Measurements from ENCODE around the gene PSMB2.
"Not testable (repeated sequence)": the region's sequence is repeated elsewhere in the genome, so short reads cannot be mapped to it uniquely, and the experiment has no call there.

The PSMB2 gene

DNA sequence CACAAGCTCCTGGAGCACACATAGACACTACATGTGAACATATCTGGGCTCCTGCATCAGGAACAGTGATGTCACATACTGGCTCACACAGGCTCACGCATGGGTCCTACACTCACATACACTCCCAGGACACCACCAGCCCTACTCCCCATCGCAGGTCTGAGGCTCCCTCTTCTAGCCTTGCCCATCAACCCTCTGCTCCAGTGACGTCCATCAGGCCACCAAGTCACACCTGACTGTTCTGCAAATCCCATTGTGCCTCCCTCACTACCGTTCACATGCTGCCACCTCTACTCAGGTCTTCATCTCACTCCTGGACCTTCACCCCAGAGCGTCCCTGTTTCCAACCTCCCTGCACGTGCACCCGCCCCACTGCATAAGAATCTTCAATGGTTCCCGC, 50.1 kb downstream of the PSMB2 start:
- no peak for DNase-seq

DNA sequence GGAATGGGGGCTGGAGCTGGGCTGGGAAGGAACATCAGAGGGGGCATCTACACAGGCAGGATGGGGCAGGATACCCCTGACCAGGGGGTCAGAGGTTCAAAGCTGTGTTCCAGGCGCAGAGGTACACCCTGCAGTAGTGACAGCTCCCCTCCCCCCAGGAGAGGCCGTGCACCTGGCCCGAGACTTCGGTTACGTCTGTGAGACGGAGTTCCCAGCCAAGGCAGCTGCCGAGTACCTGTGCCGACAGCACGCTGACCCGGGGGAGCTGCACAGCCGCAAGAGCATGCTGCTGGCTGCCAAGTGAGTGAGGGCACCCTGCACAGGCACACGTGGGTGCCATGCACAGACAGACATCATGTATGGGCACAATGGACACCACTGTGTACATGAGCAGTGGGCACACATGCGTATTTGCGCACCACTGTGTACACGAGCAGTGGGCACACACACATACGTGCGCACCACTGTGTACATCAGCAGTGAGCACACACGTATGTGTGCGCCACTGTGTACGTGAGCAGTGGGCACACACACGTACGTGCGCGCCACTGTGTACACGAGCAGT, 50.8 kb downstream of the PSMB2 start:
- DNase-seq: no peak

DNA sequence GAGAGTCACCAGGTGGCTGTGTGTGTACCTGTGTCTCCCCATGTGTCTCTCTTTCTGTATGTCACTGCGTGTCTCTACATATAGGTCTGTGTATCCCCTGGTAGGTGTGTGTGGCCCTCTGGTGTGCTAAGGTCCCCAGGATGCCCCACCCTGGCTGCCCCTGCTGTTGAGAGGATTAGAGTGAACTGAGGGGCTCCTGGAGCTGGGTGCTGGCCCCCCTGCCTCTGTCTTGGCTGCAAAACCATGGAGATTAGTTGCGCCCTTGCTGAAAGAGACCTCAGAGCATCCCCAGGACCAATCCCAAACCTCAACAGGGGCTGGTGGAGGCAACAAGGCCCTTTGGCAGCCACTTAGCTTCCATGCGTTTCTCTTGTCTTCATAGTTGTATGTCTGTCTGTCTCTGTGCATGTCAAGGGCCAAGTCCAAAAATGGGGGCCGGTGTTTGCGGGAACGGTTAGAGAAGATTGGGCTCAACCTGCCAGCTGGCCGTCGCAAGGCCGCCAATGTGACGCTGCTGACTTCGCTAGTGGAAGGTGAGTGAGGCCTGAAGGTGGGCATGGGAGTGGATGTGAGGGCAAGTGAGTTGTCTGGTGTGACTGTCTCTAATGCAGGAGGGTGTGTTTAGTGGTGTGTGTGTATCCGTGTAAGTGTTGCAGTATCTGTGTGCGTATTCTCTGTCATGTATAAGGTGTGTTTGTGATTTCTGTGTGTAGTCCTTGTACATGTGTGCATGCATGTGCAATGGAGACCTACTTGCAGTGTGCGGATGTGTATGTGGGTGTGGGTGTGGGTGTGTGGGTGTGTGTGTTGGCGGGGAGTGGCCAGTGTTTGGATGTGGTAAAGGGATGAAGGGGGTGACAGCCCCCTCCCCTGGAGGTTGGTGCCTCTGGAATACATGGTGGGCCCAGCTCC, 51.6 kb downstream of the PSMB2 start:
- DNase-seq: no peak

DNA sequence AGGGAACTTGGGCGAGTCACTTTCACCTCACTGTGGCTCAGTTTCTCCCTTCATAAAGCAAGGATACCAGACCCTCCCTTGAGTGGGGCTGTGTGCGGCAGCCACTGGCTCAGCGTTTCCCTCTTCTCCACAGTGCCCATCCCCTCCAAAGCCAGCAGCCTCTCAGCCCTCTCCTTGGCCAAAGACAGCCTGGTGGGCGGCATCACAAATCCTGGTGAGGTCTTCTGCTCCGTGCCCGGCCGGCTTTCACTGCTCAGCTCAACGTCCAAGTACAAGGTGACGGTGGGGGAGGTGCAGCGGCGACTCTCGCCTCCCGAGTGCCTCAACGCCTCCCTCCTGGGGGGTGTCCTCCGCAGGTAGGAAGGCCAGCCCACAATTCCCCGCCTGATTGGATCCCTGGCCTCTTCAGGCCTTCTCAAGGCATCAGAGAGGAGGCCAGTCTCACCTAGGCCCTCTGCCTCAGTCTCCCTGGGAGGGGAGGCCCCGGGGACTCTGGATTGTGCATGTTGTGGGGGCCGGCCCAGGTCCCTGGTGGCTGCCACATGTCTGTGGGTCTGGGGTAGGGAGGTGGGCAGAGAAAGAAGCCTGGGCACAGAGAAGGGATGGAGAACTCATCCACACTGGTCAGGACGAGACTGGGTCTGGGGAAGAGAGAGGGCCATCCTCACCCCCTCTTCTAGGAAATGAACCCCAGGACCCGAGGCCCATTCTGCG, 53.0 kb downstream of the PSMB2 start:
- no peak for DNase-seq

DNA sequence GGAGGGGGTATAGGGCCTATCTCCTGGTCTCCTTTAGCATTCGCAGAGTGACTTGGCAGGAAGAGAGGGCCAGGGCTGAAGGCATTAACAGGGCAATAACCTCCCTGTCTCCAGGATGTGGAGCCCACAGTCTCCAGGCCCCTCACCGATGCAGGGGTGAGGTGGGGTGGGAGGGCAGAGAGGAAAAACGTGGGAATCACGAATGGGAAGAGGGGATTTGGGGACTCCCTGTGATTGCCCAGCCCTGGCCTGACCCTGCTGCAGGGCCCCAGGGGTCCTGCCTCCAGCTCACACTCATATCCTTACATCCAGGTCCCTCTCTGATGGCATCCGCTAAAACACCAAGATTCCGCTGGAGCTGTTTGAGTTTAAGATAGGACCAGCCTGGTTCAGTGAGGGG, 53.6 kb downstream of the PSMB2 start:
- no peak for DNase-seq

DNA sequence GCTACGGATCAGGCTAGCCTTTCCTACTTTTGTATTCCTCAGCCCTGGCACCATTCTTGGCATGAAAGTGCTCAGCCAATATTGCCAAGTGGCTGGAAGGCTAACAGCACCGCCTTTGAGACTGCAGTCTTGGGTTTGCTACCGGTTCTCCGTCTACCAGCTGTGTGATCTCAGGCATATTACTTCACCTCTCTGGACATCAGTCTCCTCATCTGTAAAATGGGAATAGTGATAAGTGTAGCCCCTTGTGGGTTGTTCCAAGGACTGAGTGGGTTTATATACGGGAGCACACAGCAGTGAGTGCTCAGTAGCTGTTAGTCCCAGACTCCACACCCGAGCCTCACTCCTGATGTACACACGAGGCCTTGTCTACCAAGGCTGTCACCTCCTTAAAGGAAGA, 54.5 kb downstream of the PSMB2 start:
- no peak for DNase-seq

DNA sequence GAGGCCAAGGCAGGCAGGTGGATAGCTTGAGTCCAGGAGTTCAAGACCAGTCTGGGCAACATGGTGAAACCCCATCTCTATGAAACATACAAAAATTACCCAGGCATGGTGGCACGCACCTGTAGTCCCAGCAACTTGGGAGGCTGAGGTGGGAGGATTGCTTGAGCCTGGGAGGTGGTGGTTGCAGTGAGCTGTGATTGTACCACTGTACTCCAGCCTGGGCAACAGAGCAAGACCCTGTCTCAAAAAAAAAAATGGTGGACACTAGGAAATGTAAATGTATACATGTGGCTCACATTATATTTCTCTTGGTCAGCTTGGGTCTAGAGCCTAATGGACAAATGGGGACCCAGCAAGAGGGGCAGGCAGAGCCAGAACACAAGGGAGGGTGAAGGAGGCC, 55.5 kb downstream of the PSMB2 start:
- DNase-seq: not testable (repeated sequence)

DNA sequence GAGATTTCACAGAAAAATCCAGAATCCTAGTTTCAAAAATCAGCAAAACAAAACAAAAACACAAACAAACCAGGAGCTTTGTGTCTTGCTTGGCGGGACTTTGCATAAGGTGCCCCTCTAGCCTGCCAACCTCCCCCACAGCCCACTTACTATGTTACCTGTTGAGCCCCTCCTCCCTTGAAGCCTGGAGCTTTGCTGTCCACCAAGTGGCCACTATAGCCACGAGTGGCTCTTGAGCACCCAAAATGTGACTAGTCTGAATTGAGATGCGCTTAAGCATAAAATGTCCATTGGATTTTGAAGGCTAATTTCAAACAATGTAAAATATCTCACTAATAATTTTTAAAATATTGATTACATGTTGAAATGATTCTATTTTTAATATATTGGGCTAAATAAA, 56.0 kb downstream of the PSMB2 start:
- DNase-seq: no peak

DNA sequence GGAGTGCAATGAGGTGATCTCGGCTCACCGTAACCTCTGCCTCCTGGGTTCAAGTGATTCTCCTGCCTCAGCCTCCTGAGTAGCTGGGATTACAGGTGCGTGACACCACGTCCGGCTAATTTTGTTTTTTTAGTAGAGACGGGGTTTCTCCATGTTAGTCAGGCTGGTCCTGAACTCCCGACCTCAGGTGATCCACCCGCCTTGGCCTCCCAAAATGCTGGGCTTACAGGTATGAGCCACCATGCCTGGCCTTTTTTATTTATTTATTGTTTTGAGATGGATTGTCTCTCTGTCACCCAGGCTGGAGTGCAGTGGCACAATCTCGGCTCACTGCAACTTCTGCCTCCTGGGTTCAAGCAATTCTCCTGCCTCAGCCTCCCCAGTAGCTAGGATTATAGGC, 59.7 kb downstream of the PSMB2 start:
- not testable (repeated sequence) for DNase-seq

DNA sequence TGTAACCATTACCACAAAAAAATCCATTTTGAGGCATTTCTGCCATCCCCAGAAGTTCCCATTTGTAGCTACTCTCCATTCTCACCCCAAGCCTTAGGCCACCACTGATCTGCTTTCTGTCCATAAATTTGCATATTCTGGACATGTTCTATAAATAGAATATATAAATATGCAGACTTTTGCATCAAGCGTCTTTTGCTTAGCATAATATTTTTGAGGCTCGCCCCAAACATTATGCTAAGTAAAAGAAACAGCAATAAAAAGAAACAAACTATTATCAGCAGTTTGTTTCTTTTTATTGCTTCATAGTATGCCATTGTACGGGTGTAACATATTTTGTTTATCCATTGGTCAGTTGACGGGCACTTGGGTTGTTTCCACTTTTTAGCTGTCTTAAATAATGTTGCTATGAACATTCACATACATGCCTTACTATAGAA, 60.4 kb downstream of the PSMB2 start:
- no peak for DNase-seq

DNA sequence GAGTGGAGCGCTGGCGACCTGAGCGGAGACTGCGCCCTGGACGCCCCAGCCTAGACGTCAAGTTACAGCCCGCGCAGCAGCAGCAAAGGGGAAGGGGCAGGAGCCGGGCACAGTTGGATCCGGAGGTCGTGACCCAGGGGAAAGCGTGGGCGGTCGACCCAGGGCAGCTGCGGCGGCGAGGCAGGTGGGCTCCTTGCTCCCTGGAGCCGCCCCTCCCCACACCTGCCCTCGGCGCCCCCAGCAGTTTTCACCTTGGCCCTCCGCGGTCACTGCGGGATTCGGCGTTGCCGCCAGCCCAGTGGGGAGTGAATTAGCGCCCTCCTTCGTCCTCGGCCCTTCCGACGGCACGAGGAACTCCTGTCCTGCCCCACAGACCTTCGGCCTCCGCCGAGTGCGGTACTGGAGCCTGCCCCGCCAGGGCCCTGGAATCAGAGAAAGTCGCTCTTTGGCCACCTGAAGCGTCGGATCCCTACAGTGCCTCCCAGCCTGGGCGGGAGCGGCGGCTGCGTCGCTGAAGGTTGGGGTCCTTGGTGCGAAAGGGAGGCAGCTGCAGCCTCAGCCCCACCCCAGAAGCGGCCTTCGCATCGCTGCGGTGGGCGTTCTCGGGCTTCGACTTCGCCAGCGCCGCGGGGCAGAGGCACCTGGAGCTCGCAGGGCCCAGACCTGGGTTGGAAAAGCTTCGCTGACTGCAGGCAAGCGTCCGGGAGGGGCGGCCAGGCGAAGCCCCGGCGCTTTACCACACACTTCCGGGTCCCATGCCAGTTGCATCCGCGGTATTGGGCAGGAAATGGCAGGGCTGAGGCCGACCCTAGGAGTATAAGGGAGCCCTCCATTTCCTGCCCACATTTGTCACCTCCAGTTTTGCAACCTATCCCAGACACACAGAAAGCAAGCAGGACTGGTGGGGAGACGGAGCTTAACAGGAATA, 64.0 kb downstream of the PSMB2 start:
- no peak for DNase-seq

DNA sequence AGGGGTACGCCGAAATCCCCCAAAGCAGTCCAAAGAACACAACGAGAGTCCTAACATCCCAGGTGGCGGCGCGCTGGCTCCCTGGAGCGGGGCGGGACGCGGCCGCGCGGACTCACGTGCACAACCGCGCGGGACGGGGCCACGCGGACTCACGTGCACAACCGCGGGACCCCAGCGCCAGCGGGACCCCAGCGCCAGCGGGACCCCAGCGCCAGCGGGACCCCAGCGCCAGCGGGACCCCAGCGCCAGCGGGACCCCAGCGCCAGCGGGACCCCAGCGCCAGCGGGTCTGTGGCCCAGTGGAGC, 64.6 kb downstream of the PSMB2 start:
- not testable (repeated sequence) for DNase-seq

DNA sequence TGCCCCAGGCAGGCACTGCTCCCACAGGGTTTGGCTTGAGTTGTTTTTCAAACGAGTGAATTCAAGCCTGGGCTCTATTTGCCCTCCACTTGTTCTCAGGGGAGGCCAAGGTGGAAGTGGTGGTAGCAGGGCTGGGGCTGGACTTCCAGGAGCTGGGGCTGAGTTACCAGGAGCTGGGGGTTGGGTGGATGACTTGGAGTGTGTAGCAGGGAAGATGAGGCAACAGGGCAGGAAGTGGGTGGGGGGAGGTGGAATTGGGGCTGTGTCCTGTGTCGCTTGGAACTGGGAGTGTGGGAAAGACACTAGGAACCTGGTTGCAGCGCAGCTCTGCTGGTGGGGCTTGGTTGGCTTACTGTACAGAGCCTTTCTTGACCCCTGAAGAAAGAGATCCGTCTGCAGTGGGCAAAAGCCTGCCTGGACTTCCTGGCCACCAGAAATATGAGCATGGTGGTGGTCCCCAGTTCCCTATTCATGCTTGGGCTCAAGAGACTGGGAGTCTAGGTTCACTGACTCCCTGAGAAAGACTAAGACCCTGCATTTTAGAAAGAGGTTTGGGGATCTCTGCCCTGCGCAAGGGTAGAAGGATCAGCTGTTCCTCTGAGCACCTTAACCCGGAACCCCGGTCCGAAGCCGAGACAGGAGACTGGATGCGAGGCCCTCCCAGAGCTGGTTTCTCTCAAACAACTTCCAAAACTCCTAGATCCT, 65.1 kb downstream of the PSMB2 start:
- DNase-seq: no peak

DNA sequence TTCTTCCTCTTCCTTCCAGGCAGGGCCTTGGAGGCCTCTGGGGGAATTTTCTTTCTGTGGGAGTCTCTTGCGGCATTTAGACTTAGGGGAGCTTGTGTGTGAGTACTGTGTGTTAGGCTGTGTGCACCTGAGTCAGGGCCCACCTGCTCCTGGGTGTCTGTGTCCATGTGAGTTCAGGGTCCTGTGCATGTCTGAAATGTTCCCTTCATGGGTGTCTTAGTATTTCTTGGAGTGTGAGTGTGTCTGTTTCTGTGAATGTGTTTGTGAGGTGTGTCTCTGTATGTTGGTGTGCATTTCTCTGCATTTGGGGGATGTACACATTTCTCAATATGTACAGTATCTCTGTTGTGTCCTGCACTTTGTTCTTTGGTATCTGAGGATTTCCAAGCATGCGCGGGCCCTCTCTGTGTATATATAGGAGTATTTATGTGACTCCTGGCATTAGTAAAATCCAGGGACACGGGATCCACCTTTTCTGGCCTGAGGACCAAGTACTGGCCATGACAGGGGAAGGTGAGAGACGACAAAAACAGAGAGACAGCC, 65.8 kb downstream of the PSMB2 start:
- no peak for DNase-seq

DNA sequence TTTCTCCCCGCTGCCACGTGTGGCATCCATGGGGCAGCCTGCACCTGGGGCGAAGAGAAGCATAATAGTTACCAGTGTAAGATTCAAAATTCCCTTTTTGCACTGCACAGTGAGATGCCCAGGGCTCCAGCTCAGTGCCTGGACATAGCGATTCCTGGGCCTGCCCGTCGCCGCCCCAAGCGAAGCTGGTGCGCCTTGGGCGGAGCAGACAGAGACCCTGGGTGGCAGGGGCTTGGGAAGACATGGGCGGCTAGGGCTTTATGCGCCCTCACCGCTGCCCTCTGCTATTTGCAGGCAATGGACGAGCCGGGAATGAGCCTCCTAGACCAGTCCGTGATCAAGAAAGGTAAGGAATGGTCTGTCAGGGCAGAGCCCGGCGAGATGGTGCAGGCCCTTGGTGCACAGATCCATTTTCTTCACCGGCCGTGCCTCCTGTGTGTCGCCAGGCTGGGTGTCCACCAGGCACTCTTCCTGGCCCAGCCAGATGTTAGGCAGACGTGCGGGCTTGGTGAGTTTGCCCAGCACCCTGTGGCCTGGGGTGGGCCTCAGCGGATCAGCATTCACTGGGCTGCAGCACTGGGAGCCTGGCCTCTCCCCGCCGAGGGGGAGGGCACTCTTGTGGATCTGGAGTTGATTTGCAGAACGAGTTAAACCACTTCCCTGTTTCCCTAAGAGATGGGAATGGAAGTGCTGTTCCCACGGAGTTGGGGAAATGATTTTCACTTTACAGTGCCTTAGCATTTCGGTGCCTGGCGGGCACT, 66.5 kb downstream of the PSMB2 start:
- DNase-seq: no peak

DNA sequence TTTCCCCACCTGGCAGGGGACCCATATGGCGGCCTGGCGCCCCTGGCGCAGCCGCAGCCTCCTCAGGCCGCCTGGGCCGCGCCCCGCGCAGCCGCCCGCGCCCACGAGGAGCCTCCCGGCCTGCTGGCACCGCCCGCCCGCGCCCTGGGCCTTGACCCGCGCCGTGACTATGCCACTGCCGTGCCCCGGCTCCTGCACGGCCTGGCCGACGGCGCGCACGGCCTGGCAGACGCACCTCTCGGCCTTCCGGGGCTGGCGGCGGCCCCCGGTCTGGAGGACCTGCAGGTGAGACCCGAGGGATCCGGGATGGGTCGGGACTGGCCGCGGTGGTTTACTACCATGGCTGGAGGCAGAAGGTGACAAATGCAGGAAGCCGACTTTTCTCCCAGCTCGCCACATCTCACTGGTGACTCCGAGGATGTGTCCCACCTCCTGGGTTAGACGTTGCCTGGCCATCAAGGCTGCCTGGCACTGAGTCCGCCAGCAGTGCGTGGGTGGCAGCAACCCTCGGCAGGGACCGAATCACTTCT, 67.1 kb downstream of the PSMB2 start:
- no peak for DNase-seq

DNA sequence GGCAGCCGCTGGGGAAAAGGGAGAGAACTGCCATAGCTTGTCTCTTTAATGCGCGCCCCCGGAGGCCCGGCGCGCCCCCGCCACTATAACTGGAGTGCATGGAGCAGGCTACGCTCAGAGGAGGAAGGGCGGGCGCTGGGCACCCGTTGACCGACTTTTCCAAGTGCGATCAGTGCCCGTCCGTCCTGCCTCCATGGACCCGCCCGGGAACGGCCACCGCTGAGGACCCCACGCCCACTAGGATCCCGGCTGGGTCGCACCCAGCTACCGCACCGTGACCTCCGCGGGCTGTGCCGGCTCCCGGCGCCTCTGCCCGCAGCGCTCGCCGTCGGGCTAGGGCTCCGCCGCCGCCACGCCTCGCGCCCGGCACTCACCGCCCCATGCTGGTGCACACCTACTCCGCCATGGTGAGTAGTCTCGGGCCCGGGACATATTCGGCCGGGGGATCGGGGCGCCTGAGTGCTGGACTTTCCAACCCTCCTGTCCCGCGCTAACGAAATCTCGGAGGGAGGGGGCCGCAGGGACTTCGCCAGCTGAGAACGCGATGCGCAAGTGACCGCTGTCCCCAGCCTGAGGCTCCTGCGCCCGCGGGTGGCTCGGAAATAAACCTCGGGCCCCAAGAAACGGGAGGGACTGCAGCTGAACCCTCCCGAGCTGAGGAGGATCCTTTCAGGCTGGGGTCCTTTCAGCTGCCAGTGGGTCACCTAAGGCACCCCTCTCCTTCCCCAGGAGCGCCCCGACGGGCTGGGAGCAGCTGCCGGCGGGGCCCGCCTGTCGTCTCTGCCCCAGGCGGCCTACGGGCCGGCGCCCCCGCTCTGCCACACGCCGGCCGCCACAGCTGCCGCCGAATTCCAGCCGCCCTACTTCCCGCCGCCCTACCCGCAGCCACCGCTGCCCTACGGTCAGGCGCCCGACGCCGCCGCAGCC, 67.9 kb downstream of the PSMB2 start, which contains the start of gene TFAP2E:
Gene TFAP2E, plus strand, starts transcription at position 117 of the 927 bp plus-strand sequence. Its CDS starts 264 bp downstream, at position 381.
- peak; percentile 34 to 36 for DNase-seq

DNA sequence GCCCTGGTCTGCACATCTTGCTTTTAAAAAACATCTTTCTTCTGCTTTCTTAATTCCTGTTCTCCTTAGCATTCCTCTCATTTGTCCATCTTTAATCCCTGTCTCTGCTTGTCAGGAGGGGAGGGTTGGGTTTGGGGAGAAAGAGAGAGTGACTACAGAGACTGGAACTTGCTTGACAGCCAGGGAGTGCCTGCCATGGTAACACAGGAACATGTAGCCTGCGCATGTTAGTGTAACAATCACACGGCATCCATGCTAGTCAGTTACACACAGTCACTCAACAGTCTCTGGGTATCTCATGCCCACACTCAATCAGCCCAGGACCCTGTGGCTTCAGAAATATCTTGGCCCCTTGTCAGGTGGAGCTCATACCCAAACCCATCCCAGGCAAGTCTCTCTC, 69.0 kb downstream of the PSMB2 start:
- no peak for DNase-seq

DNA sequence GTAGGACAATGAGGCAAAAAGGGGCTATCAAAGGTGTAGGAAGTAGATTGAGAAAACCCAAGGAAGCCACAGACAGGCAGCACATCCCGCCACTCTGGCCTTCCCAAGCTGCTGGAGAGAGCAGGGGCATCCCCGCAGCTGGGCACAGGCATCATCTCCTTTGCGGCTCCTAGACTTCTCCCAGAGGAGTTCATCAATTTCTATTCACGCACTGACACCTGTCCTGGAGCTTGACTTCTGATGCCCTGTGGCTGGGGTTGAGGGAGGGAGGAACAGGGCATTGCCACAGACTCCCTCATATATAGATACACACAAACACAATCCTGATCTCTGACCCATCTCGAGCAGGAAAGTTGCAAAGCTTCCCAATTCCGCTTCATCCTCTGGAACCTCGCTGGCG, 70.1 kb downstream of the PSMB2 start:
- DNase-seq: no peak
